GM23248 (cell line): ENCODE results near the gene ARMC12.
"Not testable (repeated sequence)": the region's sequence is repeated elsewhere in the genome, so short reads cannot be mapped to it uniquely, and the experiment has no call there.

Experiments
- EZH2 ChIP-seq: fragments of 200-600 bp; sonication (generic); IDR thresholded peaks from 2 replicates; pipeline ENCODE4 v1.6.1; 2018; ENCODE audit warnings: antibody characterized with exemption, mild to moderate bottlenecking; ENCODE audit not compliant: insufficient read depth, poor library complexity, severe bottlenecking
- EZH2phosphoT487 ChIP-seq: fragments of 200-600 bp; sonication (generic); IDR thresholded peaks from 2 replicates; pipeline ENCODE4 v1.6.1; 2018; ENCODE audit warnings: antibody characterized with exemption, moderate library complexity, mild to moderate bottlenecking, low read depth; ENCODE audit not compliant: insufficient read depth

- TF ChIP-seq EZH2, EZH2phosphoT487: not testable (repeated sequence)
Observed at GRCh38 chr6:35734319-35734718, 2.5 kb upstream of the ARMC12 start.
